Colonic mucosa (tissue), 4 donors: ENCODE measurements around the gene TNN. TPM values are rescaled to one million over a fixed set of nuclear protein-coding genes. Genes with fewer than 3 reads are reported as not detected.

Experiments
- DNase-seq: peaks from one replicate; pipeline ENCODE4 v3.0.0-alpha.2; 2020
- H3K27ac ChIP-seq: fragments of 200-600 bp; one replicate; pipeline ENCODE4 v1.8.0; 2021
- H3K27me3 ChIP-seq: fragments of 200-600 bp; one replicate; pipeline ENCODE4 v1.8.0; 2021
- H3K36me3 ChIP-seq: fragments of 200-600 bp; one replicate; pipeline ENCODE4 v1.8.0; 2021
- H3K4me1 ChIP-seq: fragments of 200-600 bp; one replicate; pipeline ENCODE4 v1.8.0; 2021; ENCODE audit warnings: mild to moderate bottlenecking
- H3K4me3 ChIP-seq: fragments of 200-600 bp; one replicate; pipeline ENCODE4 v1.8.0; 2021
- H3K9ac ChIP-seq, 2 donors: one replicate each; pipeline ENCODE4 v1.7.0; 2013; ENCODE audit warnings: control low read depth in 2 of 2, low read depth in 2 of 2, low read length in 2 of 2
- H3K9me3 ChIP-seq: fragments of 200-600 bp; one replicate; pipeline ENCODE4 v1.8.0; 2021
- intact Hi-C: fragments of 100-400 bp; cut with DNase I; formaldehyde crosslinking; loops from one replicate; pipeline ENCODE4 v1.14.1; 2022
- total RNA-seq, 2 donors: library from RNA; stranded (reverse); fragmentation: NEBNext Ultra II Directional in 1 of 2; extraction: Animal tissue kit (Norgen Biotek cat#: 25700) in 1 of 2; gene quantifications; one replicate each; pipeline ENCODE4 v1.2.1, GENCODE V29; 2021
- TF ChIP-seq, protein P1 (sequence below): fragments of 200-600 bp; IDR thresholded peaks from one replicate; pipeline ENCODE4 v1.8.0; 2022; ENCODE audit warnings: antibody characterized with exemption, mild to moderate bottlenecking
- donor health status: healthy.
- donor health status: DM: no; HTN: no; CAD: no.
- donor health status: DM: no; HTN: no; CAD: no.

TNN gene
- total RNA-seq, 2 donors from 2014 or later, result 0.07 to 0.13 TPM

DNA sequence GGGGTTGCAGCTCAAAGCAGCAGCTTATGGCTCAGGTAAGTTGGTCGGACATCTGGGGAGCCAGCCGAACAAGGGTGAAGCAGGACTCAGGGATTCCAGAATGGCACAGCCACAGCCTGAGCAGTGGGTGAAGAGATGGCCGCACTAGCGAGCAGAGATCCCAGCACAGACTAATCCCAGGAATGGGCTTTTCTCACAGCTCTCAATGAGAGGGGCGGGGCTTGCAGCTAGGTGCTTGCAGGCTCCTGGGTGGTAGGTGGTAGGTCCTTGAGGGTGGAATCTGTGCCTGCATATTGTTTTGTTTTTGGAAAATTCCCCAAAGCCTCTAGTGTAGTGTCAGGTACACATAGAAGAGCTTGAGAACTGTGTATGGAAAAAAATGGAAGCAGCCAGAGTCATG lies 116.0 kb downstream of the TNN start:
- no peaks in the 10 kb centered on the region for H3K4me1 ChIP-seq
- intact Hi-C loops, result no loop called here

DNA sequence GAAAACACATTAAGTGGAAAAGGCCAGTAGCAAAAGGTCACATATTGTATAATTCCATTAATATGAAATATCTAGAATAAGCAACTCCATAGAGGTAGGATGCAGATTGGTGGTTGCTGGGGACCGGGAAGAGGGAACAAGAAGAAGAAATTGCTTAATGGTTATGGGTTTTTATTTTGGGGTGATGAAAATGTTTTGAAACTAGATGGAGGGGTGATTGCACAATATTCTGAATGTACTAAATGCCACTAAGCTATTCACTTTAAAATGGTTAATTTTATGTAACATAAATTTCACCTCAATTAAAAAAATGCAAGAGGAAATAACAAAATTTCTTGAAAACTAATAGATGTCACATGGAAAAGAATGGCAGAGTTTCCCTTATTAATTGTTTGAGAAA lies 118.3 kb downstream of the TNN start:
- H3K4me3 ChIP-seq, result no peak overlapping the region
- intact Hi-C loops, result no loop called here
- no peak overlapping the region for H3K27ac ChIP-seq
- H3K9ac ChIP-seq, result no peak overlapping the region
- H3K4me1 ChIP-seq, result peaks cover 3% of the 10 kb centered on the region
- H3K36me3 ChIP-seq, result no peaks in the 10 kb centered on the region
- TF ChIP-seq, protein P1, sequence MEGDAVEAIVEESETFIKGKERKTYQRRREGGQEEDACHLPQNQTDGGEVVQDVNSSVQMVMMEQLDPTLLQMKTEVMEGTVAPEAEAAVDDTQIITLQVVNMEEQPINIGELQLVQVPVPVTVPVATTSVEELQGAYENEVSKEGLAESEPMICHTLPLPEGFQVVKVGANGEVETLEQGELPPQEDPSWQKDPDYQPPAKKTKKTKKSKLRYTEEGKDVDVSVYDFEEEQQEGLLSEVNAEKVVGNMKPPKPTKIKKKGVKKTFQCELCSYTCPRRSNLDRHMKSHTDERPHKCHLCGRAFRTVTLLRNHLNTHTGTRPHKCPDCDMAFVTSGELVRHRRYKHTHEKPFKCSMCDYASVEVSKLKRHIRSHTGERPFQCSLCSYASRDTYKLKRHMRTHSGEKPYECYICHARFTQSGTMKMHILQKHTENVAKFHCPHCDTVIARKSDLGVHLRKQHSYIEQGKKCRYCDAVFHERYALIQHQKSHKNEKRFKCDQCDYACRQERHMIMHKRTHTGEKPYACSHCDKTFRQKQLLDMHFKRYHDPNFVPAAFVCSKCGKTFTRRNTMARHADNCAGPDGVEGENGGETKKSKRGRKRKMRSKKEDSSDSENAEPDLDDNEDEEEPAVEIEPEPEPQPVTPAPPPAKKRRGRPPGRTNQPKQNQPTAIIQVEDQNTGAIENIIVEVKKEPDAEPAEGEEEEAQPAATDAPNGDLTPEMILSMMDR, result no peak
- H3K27me3 ChIP-seq, result no peaks in the 10 kb centered on the region
- no peak for DNase-seq
- no peaks in the 10 kb centered on the region for H3K9me3 ChIP-seq

More for the DNA sequence above, 116.0 kb downstream of the TNN start:
- Histone ChIP-seq H3K36me3 (no peaks in the 10 kb centered on the region), H3K27ac (no peak overlapping the region), H3K9ac (no peak overlapping the region), H3K4me3 (no peak overlapping the region), H3K9me3 (no peaks in the 10 kb centered on the region), H3K27me3 (no peaks in the 10 kb centered on the region)
- DNase-seq, result no peak
- TF ChIP-seq, protein P1, result no peak

DNA sequence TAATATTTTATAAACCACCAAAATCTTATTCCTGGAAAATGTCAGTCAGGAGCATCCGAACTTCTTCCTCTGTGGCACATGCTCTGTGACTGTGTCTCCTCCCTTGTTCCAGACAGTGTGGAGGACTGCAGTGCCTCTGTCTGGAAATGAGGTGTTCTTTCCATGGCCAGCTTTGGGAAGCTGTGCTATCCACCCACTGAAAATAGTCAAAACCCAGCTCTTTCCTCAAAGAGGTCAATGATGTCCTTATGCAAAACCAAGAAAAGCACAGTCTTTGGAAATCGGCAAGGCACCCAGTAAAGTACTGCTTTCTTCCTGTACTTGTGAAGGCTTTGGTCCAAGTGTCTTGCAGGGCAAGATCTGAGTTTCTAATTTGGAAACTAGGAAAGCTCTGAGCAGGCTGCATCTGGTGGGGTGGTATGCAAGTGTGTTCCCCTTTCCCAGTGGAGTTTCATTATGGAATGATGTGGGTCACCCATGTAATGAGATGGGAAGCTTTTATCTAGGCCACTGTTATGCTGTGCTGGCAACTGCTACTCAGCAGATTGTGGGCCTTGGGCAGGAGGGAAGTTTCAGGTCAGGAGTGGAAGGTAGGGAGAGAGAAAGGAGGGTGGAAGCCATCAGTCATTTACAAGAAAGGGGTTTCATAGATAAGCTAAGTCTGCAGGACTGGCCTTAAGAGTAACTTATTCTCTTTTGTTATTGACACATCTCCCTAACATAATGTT lies 119.0 kb downstream of the TNN start:
- TF ChIP-seq, protein P1, result no peak
- Histone ChIP-seq H3K9ac (no peak overlapping the region), H3K27me3 (no peaks in the 10 kb centered on the region), H3K27ac (no peak overlapping the region), H3K9me3 (no peaks in the 10 kb centered on the region), H3K4me1 (peaks cover 3% of the 10 kb centered on the region), H3K4me3 (no peak overlapping the region), H3K36me3 (no peaks in the 10 kb centered on the region)
- intact Hi-C loops, result no loop called here
- no peak for DNase-seq

DNA sequence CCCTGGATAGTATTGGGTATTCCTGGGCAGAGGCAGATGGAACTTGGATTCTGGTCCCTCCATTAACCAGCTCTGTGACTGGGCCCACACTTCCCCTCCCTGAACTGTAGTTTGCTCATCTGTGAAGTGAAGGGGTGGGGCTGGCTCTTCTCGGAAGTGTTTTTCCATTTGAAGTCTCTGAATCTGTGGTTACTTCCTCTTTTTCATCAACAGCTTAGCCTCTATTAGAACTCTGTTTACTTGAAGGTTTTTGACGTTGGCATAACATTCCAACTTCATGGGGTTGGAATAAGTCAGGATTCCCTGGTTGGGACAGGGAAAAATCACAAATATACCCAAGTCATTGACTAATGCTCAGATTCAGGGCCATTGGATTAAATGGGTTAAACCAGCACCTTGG lies 121.3 kb downstream of the TNN start:
- DNase-seq, result peak; percentile 47
- Histone ChIP-seq H3K36me3 (no peaks in the 10 kb centered on the region), H3K9ac (no peak overlapping the region), H3K27ac (peak overlapping the region; percentile 3), H3K27me3 (no peaks in the 10 kb centered on the region), H3K4me1 (peaks cover 3% of the 10 kb centered on the region), H3K4me3 (no peak overlapping the region), H3K9me3 (no peaks in the 10 kb centered on the region)
- intact Hi-C loops, result no loop called here
- TF ChIP-seq, protein P1, result no peak

DNA sequence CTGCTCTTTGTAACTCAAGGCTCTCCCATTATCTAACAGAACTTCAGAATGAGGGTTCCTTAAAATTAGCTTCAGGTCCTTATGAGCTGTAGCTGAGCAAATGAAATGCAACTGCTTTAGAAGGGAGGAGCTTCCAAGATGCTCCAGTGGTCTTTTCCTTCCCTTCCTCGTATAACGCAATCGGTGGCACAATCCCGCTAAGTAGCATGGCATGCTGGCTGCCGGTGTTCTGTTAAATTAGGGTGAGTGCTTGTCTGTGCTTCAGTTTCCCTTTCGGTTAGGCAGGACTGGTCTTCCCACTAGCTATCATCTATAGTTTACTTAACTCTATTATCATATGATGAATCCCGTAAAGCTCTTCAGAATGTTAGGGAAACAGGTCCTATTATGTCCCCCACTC lies 124.0 kb downstream of the TNN start:
- peak overlapping the region; percentile 91 for H3K27ac ChIP-seq
- no peaks in the 10 kb centered on the region for H3K9me3 ChIP-seq
- TF ChIP-seq, protein P1, result no peak
- peak overlapping the region; percentile 52 to 96 for H3K9ac ChIP-seq
- DNase-seq, result peak; percentile 43
- no peaks in the 10 kb centered on the region for H3K36me3 ChIP-seq
- intact Hi-C loops, result no loop called here
- H3K4me3 ChIP-seq, result peak overlapping the region; percentile 61
- peaks cover 3% of the 10 kb centered on the region for H3K4me1 ChIP-seq
- no peaks in the 10 kb centered on the region for H3K27me3 ChIP-seq
